HL-60 (cell line): ENCODE measurements around the gene FBLN5.

Experiments
- GABPA ChIP-seq: IDR thresholded peaks from 2 replicates; pipeline ENCODE4 v1.6.1; 2012; ENCODE audit warnings: low read depth
- POLR2AphosphoS5 ChIP-seq: IDR thresholded peaks from 2 replicates; pipeline ENCODE4 v1.6.1; 2012; ENCODE audit warnings: low read depth
- TF ChIP-seq, protein P1 (sequence below): IDR thresholded peaks from one replicate; pipeline ENCODE4 v1.5.1; 2011; ENCODE audit warnings: low read length, control low read depth, inconsistent platforms; ENCODE audit not compliant: insufficient read depth
- TF ChIP-seq, protein P2 (sequence below): IDR thresholded peaks from 2 replicates; pipeline ENCODE4 v1.6.1; 2012; ENCODE audit warnings: low read depth; ENCODE audit not compliant: insufficient replicate concordance

DNA sequence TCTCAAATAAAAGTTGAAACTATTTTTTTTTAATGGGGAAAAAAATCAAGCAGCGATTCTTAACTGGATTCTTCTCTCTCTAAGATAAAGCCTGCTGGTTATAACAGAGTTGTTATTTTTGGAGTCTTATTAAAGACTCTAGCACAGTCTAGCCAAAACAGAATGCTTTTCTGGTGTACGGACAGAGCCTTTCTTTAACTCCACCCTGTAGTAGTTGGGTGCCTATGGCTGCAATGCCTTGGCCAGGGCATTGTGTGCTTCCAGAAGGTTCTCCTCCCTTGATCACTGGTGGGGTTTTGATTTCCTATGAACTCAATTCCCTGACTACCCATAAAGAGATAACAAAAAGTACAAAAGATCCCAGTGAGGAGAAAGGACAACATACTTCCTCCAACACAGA lies 44.4 kb downstream of the FBLN5 start:
- TF ChIP-seq GABPA (no peak), POLR2AphosphoS5 (no peak)
- TF ChIP-seq, protein P1, sequence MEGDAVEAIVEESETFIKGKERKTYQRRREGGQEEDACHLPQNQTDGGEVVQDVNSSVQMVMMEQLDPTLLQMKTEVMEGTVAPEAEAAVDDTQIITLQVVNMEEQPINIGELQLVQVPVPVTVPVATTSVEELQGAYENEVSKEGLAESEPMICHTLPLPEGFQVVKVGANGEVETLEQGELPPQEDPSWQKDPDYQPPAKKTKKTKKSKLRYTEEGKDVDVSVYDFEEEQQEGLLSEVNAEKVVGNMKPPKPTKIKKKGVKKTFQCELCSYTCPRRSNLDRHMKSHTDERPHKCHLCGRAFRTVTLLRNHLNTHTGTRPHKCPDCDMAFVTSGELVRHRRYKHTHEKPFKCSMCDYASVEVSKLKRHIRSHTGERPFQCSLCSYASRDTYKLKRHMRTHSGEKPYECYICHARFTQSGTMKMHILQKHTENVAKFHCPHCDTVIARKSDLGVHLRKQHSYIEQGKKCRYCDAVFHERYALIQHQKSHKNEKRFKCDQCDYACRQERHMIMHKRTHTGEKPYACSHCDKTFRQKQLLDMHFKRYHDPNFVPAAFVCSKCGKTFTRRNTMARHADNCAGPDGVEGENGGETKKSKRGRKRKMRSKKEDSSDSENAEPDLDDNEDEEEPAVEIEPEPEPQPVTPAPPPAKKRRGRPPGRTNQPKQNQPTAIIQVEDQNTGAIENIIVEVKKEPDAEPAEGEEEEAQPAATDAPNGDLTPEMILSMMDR, result no peak
- TF ChIP-seq, protein P2, sequence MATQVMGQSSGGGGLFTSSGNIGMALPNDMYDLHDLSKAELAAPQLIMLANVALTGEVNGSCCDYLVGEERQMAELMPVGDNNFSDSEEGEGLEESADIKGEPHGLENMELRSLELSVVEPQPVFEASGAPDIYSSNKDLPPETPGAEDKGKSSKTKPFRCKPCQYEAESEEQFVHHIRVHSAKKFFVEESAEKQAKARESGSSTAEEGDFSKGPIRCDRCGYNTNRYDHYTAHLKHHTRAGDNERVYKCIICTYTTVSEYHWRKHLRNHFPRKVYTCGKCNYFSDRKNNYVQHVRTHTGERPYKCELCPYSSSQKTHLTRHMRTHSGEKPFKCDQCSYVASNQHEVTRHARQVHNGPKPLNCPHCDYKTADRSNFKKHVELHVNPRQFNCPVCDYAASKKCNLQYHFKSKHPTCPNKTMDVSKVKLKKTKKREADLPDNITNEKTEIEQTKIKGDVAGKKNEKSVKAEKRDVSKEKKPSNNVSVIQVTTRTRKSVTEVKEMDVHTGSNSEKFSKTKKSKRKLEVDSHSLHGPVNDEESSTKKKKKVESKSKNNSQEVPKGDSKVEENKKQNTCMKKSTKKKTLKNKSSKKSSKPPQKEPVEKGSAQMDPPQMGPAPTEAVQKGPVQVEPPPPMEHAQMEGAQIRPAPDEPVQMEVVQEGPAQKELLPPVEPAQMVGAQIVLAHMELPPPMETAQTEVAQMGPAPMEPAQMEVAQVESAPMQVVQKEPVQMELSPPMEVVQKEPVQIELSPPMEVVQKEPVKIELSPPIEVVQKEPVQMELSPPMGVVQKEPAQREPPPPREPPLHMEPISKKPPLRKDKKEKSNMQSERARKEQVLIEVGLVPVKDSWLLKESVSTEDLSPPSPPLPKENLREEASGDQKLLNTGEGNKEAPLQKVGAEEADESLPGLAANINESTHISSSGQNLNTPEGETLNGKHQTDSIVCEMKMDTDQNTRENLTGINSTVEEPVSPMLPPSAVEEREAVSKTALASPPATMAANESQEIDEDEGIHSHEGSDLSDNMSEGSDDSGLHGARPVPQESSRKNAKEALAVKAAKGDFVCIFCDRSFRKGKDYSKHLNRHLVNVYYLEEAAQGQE, result no peak
